Measurements from ENCODE around the gene LSM4. TPM values are rescaled to one million over a fixed set of nuclear protein-coding genes. Genes with fewer than 3 reads are reported as not detected.
"Not testable (repeated sequence)": the region's sequence is repeated elsewhere in the genome, so short reads cannot be mapped to it uniquely, and the experiment has no call there.

The LSM4 gene
- total and polyA plus RNA-seq, 10 donors, result 55.8 to 192 (median 80.2) TPM

GRCh38 chr19:18361646-18362045 is 38.8 kb upstream of the LSM4 start:
- peaks cover 0 to 95% (median 45%) of the 10 kb centered on the region in 6 donors for H3K36me3 ChIP-seq
- peaks cover 7 to 36% (median 21%) of the 10 kb centered on the region in 6 donors for H3K4me1 ChIP-seq

GRCh38 chr19:18357041-18357440 is 34.2 kb upstream of the LSM4 start:
- H3K36me3 ChIP-seq, result peaks cover 0 to 91% (median 52%) of the 10 kb centered on the region in 6 donors
- H3K27me3 ChIP-seq (replicated peaks in 1 of 7), result no peaks in the 10 kb centered on the region
- TF ChIP-seq POLR2AphosphoS5 (IDR thresholded peaks at IDR 0.05), result peak in 1 of 3 donors; percentile 11
- no peak for TF ChIP-seq POLR2A (IDR thresholded peaks at IDR 0.05)
- no peak for DNase-seq
- WGBS, 5 donors, result 91 to 99% (median 97%) methylated on average over 3 of the region's 3 CpGs
- H3K4me1 ChIP-seq, result no peaks in the 10 kb centered on the region
- intact Hi-C loops (cut with DNase I; ENCODE audit: low total_unique reads), result no loop called here
- H3K4me3 ChIP-seq, result no peak overlapping the region
- no peaks in the 10 kb centered on the region for H3K9me3 ChIP-seq
- no peak overlapping the region for H3K27ac ChIP-seq

More at GRCh38 chr19:18361646-18362045, 38.8 kb upstream of the LSM4 start:
- Histone ChIP-seq H3K4me3 (no peak overlapping the region), H3K9me3 (no peaks in the 10 kb centered on the region), H3K27me3 (replicated peaks in 1 of 7) (no peaks in the 10 kb centered on the region), H3K27ac (no peak overlapping the region)
- intact Hi-C loops (cut with DNase I; ENCODE audit: low total_unique reads), result no loop called here
- 94 to 97% (median 96%) methylated on average over 8 of the region's 8 CpGs for WGBS, 5 donors
- no peak for TF ChIP-seq POLR2AphosphoS5 (IDR thresholded peaks at IDR 0.05)
- TF ChIP-seq, protein P1, sequence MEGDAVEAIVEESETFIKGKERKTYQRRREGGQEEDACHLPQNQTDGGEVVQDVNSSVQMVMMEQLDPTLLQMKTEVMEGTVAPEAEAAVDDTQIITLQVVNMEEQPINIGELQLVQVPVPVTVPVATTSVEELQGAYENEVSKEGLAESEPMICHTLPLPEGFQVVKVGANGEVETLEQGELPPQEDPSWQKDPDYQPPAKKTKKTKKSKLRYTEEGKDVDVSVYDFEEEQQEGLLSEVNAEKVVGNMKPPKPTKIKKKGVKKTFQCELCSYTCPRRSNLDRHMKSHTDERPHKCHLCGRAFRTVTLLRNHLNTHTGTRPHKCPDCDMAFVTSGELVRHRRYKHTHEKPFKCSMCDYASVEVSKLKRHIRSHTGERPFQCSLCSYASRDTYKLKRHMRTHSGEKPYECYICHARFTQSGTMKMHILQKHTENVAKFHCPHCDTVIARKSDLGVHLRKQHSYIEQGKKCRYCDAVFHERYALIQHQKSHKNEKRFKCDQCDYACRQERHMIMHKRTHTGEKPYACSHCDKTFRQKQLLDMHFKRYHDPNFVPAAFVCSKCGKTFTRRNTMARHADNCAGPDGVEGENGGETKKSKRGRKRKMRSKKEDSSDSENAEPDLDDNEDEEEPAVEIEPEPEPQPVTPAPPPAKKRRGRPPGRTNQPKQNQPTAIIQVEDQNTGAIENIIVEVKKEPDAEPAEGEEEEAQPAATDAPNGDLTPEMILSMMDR (IDR thresholded peaks at IDR 0.05 in 8 of 11, conservative IDR thresholded peaks at IDR 0.05 in 3 of 11), result no peak
- no peak for TF ChIP-seq POLR2A (IDR thresholded peaks at IDR 0.05)
- DNase-seq, result no peak

- peaks cover 0 to 87% (median 44%) of the 10 kb centered on the region in 6 donors for H3K36me3 ChIP-seq
- H3K27me3 ChIP-seq (replicated peaks in 1 of 7); H3K4me1 ChIP-seq; intact Hi-C loops (cut with DNase I; ENCODE audit: low total_unique reads); H3K4me3 ChIP-seq; DNase-seq; H3K27ac ChIP-seq; H3K9me3 ChIP-seq: not testable (repeated sequence)
- WGBS, 5 donors, result 94 to 98% (median 98%) methylated on average over 7 of the region's 7 CpGs
Measured at GRCh38 chr19:18354743-18355142, 31.9 kb upstream of the LSM4 start.

DNA sequence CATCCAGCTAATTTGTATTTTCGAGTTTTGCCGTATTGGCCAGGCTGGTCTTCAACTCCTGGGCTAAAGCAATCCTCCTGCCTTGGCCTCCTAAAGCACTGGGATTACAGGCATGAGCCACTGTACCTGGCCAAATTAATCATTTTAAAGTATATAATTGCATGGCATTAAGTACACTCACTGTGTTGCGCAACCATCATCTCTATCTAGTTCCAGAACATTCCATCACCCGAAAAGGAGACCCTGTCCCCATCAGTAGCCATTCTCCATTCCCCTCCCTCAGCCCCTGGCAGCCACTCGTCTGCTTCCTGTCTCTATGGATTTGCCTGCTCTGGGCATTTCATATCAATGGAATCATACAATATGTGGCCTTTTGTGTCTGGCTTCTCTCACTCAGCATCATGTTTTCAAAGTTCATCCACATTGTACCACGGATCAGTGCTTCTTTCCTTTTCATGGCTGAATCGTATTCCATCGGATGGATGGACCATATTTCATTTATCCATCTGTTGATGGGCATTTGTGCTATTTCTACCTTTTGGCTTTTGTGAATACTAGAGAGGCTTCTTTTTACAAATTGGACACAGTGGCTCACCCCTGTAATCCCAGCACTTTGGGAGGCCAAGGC is 30.6 kb upstream of the LSM4 start:
- no peak for DNase-seq
- TF ChIP-seq POLR2A (IDR thresholded peaks at IDR 0.05) (no peak), POLR2AphosphoS5 (IDR thresholded peaks at IDR 0.05) (no peak)
- TF ChIP-seq, protein P1 (IDR thresholded peaks at IDR 0.05 in 8 of 11, conservative IDR thresholded peaks at IDR 0.05 in 3 of 11), result no peak
- H3K4me1 ChIP-seq, result peaks cover 0 to 9% (median 0%) of the 10 kb centered on the region in 6 donors
- WGBS, 5 donors, result 93 to 97% (median 94%) methylated on average over 8 of the region's 8 CpGs
- H3K36me3 ChIP-seq, result peaks cover 0 to 81% (median 32%) of the 10 kb centered on the region in 6 donors
- H3K27ac ChIP-seq, result no peak overlapping the region
- H3K4me3 ChIP-seq, result no peak overlapping the region
- intact Hi-C loops (cut with DNase I; ENCODE audit: low total_unique reads), result no loop called here
- H3K27me3 ChIP-seq (replicated peaks in 1 of 7), result no peaks in the 10 kb centered on the region
- no peaks in the 10 kb centered on the region for H3K9me3 ChIP-seq

DNA sequence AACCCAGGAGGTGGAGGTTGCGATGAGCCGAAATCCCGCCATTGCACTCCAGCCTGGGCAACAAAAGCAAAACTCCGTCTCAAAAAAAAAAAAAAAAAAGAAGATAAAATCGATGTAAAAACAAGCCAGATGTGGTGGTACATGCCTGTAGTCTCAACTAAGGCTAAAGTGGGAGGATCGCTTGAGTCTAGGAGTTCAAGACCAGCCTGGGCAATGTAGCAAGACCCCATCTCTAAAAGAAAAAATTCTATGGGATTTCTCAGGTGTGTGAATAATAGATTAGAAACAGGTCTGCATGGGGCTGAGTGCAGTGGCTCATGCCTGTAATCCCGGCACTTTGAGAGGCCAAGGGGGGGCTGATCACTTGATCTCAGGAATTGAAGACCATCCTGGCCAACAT is 28.7 kb upstream of the LSM4 start:
- intact Hi-C loops (cut with DNase I; ENCODE audit: low total_unique reads), result no loop called here
- Histone ChIP-seq H3K27ac (no peak overlapping the region), H3K4me1 (peaks cover 0 to 9% (median 0%) of the 10 kb centered on the region in 6 donors), H3K36me3 (peaks cover 0 to 71% (median 14%) of the 10 kb centered on the region in 6 donors), H3K27me3 (replicated peaks in 1 of 7) (no peaks in the 10 kb centered on the region), H3K4me3 (no peak overlapping the region), H3K9me3 (no peaks in the 10 kb centered on the region)
- TF ChIP-seq POLR2A (IDR thresholded peaks at IDR 0.05) (no peak), POLR2AphosphoS5 (IDR thresholded peaks at IDR 0.05) (no peak)
- TF ChIP-seq, protein P1 (IDR thresholded peaks at IDR 0.05 in 8 of 11, conservative IDR thresholded peaks at IDR 0.05 in 3 of 11), result no peak
- no peak for DNase-seq
- 87 to 95% (median 93%) methylated on average over 7 of the region's 7 CpGs for WGBS, 5 donors
